ENCODE measurements around the gene TCF15.
"Not testable (repeated sequence)": the region's sequence is repeated elsewhere in the genome, so short reads cannot be mapped to it uniquely, and the experiment has no call there.

TCF15 gene

DNA sequence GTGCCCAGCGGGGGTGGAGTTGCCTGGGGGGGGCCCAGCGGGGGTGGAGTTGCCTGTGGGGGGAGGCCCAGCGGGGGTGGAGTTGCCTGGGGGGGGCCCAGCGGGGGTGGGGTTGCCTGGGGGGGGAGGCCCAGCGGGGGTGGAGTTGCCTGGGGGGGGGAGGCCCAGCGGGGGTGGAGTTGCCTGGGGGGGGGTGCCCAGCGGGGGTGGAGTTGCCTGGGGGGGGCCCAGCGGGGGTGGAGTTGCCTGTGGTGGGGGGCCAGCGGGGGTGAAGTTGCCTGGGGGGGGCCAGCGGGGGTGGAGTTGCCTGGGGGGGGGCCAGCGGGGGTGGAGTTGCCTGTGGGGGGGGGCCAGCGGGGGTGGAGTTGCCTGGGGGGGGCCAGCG lies 31.9 kb upstream of the TCF15 start:
- not testable (repeated sequence) for DNase-seq

DNA sequence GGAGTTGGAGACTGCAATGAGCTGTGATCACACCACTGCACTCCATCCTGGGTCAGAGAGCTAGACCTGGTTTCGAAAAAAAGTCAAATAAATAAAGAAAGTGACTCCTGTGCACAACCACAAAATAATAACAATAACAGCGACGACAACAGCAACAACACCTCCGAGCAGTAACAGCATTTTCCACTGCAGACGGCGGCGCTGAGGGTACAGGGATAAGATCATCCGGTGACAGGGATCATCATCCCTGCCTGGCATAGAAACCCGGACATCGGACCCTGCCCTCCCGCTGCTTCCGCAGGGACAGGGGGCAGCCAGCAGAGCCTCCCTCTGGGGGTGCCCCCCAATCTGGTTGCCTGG lies 31.4 kb upstream of the TCF15 start:
- no peak for DNase-seq

DNA sequence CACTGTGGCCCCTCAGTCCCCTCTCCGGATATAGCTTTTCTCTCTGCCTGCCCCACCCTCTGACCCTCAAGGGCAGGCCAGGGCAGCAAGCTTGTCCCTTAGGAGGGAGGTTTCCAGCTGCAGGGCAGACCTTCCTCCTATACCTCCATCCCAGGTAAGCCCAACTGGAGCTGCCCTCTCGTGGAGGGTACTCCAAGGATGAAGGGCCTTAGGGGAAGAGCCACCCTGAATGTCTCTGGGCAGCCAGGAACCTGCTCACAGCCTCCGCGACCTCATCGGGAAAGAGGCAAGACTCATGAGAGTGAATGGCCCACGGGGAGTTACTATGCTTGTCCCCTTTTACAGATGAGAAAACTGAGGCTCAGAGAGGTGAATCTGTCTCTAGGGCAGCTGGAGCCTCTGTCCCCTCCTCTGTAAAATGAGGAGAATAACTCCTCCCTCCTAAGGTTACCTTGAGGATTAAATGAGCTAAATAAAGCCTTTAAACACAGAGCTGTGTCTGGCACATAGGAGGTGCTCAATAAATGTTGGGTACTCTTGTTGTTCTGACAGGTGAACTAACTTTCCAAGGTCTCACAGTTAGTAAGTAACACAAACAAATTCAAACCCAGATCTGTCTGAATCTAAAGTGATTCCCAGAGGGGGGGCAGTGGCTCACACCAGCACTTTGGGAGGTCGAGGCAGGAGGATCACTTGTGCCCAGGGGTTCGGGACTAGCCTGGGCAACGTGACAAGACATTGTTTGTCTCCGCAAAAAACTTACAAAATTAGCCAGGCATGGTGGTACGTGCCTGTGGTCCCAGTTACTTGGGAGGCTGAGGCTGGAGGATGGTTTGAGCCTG lies 30.8 kb upstream of the TCF15 start:
- no peak for DNase-seq

DNA sequence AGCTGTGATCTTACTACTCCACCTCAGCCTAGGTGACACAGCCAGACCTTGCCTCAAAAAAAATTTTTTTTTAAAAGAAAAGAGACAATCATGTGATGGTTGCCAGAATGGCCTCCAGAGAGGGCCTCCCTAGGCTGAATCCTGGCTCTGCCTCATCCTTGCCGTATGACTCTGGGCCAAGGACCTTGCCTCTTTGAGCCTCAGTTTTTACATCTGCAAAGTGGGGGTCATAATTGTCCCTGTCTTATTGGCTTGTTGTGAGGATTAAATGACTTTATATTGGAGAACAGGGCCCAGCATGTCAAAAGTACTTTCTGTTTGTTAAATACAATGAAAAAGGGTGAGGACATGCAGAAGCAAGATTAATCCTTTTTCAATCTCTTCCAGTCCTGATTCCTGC lies 28.5 kb upstream of the TCF15 start:
- DNase-seq, result no peak

DNA sequence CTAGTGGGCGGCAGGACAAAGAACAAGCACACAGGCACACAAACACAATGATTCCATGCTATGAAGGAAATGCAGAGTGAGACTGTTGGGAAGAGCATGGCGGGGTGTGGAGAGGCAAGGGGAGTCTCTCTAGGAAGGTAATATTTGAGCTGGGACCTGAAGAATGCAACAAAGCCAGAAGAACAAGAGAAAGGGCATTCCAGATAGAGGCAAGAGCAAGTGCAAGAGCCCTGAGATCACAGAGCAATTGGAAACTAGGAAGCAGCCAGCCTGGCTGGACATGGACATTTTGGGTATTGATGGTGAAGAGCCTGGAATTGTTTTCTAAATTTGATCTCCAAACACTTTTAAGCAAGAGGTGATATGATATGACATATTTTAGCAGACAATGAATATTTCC lies 27.4 kb upstream of the TCF15 start:
- no peak for DNase-seq

DNA sequence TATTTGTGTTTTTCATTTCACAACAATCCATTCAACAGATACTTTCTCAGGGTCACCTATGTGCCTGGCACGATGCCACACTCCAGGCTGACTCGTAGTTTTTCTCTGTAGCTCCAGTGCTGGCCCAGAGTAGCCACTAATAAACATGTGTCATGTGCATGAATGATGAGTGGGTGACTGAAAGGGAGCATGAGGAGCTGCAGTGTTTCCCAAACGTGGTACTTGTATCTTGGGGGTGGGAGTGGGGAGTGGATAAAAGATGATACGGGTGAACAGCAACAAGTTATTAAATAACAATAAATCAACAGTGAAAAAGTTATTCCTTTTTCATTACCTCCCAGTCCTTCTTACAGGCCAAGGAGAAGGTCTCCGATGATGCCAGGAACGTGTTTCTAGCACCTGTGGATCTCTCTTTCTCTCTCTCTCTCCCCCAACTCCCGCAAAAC lies 25.8 kb upstream of the TCF15 start:
- no peak for DNase-seq

DNA sequence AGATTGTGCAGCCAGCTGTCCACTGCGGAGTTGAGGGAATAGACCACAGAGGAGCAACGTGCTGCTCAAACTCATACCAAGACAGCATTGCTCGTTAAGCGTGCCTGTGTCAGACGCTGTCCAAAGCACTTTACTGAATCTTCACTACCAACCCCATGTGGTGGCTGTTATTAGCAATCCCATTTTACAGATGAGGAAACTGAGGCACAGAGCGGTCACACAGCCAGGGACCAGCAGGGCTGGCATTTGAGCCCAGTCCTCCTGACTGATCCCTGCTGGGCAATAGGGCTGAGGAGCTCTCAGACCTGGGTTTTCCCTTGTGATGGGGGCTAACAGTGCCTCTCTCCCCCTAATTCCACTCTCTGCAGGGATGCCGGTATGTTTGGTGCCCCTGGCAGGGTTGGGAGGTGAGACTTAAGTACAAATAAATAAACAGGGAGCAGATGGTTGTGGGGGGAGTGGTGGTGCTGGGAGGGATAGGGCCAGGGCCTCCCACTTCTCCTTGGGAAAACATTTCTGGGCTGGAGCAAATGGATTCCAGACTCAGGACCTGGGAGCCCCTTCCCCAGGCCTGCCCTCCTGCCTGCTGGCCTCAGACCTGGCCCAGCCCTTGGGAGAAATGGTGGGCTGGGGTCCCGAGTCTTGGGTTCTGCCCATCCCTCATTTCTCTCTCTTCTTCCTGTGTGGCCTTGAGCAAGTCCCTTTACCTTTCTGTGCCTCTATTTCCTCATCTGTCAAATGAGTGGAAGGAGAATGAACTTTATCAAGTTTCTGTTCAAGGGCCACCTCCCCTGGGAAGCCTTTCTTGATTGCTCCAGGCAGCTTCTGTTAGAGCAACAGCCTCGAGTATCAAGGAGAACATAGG lies 25.2 kb upstream of the TCF15 start:
- no peak for DNase-seq

DNA sequence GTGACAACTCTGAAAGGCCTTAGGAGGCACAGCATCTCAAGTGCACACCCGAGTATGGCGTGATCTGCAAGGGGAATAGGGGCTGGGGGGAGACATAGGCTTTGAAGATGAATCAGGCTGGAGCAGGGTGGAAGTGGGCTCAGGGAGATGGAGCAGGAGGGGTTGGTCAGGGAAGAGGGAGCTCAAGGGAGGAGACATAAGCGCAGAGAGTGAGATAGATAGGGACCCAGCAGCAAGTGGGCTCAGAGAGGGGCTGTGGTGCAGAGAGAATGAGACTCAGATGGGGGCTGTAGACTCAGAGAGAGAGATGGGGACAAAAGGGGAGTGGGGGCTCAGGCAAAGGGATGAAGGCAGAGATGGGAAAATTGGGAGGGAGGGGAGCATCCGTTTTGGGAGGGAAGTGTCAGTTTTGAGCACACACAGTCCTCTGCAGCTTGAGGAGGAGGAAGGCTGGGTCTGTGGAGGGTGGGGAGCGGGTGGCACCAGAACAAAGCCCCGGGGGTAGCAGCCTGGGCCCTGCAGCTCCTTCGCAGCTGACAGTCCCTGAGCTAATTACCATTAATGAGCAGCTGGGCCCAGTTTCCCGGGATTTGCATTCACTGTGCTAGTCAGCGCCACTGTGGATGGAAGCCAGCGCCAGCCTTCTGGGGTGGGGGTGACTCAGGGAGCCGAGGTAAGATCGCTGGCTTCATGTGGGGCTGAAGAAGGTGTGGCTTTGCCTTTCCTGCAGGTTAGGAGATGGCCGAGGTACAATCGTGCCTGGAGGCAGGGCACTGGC lies 24.2 kb upstream of the TCF15 start:
- DNase-seq, result no peak

DNA sequence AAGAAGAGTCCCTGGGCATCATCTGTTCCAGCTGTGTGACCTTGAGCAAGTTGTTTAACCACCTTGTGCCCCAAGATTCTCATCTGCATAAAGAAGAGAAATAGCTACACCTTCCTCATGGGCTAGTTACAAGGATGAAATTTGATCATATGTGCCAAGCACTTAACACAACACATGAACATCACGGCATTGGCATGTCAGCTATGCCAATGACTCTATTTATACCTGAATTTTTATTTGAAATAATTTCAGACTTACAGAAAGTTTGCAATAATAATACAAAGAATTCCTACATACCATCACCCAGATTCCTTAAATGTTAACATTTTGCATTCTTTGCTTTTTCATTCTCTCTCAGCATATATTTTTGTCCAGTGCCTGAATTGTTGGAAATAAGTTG lies 21.0 kb upstream of the TCF15 start:
- DNase-seq, result no peak

DNA sequence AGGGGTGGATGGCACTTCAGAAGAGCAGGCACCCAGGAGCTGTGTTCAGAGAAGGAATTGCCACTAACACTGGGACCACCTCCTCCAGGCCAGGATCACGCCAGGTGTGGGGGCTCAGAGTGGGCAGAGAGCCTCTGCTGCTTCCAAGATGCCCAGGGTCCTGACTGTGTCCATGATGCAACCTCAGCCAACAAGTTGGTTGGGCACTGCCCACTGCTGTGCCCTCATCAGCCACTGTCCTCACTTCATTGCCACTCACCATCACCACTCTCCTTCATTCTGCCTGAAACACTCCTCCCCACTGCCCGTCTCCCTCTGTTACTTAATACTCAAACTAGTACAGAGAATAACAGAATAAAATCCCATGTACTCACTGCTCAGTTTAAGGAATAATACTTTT lies 16.5 kb upstream of the TCF15 start:
- DNase-seq, result no peak

DNA sequence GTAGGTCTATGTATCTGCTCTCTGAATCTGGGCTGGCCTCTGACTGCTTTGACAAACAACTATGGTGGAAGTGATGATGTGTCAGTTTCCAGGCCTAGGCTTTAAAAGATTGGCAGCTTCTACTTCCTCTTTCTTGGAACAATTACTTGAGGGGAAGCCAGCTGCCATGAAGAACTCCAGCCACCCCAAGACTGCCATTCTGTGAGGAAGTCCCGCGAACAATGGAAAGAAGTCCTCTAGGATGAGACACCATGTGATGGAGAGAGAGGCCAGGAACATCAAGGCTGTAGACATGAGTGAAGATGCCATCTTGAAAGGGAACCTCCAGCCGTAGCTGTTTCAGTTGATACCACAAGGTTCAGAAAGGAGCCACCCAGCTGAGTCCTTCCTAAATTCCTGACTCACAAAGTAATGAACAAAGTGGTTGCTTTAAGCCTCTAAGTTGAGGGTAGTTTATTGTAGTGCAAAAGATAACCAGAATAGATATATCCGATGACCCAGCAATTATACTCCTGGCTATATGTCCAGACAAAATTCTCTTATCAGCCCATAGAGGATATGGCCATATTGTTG lies 15.3 kb upstream of the TCF15 start:
- DNase-seq, result no peak

DNA sequence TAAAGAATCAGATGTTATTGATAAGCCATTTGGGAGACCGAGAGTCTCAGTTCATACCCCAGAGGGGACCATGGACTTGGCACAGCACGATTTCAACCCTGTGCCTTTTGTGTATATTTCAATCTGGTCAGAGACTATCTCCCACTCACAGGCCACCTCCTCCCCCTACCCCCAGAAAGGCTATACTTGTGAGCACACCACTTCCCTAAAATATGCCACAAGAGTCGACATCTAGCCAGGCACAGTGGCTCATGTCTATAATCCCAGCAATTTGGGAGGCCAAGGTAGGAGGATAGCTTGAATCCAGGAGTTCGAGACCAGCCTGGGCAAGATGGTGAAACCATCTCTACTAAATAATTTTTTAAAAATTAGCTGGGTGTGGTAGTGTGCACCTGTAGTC lies 13.6 kb upstream of the TCF15 start:
- no peak for DNase-seq

DNA sequence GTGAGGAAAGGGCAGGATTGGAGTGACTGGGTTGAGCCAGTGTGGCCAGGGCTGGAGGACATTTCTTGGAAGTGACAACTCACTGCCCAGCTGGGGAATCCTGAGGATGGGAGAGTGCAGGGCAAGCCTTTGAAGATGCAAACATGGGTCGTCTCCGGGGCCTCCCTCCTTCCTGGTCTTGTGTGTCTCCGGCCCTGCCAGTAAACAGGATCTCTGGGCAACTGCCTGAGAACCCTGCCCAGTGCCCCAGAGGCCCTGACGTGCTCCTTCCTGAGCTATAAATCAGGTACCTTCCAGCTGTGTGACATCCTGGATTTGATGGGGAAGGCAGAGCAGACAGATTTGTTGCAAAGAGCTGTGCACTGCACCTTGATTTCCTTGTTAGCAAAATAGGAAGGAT lies 12.9 kb upstream of the TCF15 start:
- DNase-seq, result no peak

DNA sequence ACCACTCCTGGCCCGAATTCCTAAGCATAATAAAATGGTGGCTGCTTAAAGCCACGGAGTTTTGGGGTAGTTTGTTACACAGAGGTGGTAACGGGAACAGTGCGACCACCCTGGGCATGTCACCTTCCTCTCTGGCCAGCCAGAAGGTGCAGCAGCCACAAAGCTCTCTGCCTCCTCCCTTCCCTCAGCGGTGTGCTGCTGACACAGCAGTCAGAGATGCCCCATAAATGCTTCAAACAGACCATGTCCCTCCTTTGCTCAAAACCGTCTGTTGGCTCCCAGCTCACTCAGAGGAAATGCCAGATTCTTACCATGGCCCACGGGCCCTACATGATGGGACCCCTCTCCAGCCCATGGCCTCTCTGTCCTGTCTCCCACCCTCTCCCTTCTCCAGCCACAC lies 12.1 kb upstream of the TCF15 start:
- DNase-seq, result no peak

DNA sequence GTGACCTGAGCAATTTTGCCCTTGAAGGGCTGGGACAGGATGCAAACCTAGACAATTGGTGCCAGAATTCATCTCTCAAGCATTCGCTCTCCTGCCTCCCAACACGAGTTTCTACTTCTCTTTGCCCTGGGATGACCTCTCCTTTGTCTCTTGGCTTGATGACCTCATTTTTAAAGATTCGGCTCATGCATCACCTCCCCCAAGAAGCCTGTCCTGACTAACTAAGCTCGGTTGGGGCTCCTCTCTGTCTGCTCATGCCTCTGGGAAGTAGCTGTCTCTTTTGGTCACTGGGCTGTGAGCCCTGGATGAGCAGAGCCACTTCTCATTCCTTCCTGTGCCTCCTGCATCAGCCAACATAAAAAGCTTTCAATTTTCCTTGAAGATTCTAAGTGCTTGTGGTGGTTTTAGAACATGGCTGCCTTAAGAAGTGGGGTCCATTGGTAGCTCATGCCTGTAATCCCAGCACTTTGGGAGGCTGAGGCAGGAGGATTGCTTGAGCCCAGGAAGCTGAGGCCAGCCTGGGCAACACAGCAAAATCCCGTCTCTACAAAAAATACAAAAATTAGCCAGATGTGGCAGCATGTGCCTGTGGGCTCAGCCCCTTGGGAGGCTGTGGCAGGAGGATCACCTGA lies 11.1 kb upstream of the TCF15 start:
- no peak for DNase-seq

DNA sequence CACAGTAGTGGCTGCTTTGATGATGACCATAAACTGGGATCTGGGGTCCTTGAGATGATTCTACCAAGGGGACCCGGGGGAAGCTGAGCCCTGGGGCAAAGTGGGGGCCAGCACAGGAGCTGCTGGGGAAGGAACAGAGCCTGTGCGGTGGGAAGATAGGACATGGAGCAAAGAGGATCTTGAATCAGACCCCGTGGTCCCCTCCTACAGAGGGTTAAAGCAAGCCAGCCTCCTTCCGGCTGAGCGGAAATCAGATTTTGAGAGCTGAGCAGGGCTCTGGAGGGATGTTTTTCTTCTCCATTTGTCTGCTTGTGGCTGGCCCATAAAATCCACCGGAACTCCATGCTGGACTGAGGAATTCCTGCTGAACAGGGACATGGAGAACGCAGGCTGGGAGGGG lies 10.1 kb upstream of the TCF15 start:
- no peak for DNase-seq

DNA sequence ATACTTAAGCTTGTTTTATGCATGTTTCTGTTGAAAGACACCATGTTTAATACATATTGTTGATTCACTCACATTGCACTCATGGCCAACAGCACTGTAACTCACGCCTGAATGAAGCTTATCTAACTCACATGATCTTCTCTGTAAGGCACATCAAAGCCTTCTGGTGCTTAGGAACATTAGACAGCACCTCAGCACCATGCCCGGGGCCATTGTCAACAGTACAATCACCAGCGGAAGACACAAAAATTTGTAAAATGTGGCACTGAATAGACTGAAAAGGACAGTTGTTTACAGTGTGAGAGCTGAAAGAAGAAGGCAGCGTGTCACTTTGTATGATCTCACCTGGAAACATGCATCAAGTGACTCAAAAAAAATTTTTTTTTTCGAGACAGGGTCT lies 8.9 kb upstream of the TCF15 start:
- DNase-seq, result no peak

DNA sequence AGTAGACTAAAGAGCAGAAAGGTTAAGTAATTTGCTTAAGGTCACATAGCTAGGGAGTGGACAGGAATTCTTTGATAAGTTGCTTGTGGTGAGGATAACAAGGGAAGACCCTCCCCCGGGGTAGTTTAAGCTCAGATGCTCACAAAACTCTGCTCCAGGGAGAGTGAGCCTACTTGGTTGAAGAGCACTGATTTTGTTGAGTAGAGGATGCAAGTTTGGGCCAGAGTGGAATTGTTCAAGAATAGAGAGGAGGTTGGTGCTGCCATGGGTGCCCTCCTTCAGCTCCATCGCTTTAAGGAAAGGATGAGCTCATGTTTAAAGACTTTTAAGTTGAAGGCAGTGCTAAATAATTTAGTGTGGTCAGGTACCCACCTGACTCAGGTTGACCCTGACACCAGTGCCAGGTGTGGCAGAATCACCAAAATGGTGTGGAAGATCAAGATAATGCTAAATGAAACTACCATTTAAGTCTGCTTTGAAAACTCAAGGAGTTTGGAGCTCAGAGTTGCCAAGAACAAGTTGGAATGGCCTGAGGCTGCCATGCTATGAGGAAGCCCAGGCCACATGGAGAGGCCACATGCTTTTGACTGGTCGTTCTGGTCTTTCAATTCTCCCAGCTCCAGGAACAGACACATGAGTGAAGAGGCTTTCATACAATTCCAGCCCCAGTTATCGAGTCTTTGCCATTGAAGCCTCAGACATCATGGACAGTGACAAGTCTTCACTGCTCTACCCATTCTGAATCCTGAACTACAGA lies 8.0 kb upstream of the TCF15 start:
- no peak for DNase-seq

DNA sequence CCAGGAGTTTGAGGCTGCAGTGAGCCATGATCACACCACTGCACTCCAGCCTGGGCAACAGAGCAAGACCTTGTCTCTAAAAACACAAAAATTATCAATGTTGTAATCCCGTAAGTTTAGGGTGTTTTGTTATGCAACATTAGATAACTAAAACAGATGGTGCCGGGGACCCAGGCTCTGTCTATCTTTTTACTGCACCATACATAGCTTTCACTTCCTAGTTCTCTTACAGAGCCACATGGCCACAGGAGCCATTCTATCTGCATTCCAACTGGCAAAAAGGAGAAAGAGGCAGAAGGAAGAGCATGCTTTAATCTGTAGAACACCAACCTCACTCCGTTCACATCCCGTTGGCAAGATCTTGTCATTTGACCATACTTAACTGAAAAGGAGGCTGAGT lies 5.4 kb upstream of the TCF15 start:
- no peak for DNase-seq

DNA sequence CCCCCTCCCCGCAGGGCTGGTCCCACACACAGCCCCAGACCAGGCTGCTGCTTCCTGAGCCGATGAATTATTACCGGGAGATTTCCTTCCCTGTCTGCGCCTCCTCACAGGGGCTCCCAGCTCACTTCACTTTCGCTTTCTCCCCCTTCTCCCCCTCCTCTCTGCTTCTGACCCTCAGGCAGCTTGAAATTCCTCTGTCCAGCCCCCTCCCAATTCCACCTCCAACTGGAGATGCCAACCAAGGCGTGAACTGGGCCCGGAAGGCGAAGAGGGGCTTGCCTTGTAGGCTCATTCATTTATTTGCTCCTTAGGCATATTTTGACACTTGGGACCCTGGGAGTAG lies 1.7 kb upstream of the TCF15 start:
- no peak for DNase-seq

DNA sequence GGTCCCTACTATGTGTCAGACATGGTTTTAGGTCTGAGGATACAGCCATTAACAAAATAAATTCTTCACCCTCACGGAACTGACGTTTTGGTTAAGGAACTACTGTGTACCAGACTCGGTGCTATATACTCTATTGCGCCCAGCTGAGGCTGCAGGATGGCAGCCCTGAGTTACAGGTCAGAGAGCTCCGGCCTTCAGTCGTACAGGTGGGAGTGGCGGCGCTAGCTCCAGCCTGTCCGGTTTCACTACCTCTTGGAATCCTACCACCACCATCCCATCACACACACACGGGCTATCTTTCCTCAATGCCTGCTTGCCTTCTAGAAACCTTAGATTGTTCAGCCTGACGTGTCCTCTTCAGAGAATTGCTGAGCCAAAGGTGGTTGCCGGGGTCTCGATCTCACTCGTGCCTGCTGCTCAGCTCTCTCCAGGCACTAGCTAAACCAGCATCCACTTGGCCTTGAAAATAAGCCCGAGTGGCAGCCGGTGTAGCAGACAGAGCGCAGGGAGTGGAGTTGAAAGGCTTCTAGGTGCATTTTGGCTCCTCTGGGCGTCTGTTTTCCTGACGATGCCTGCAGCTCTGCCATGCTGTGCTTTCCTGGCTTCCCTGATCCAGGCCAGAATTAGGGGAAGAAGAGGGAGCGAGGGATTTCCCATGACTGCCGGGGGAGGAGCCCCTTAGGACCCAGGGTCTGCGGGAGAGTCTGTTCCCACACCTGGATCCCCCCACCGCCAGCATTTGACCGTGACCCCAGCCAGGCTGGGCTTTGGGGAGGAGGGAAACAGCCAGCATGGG lies 1.1 kb upstream of the TCF15 start:
- DNase-seq, result no peak

Measured in activated CD4-positive, alpha-beta T cell treated with anti-CD3 and anti-CD28 coated beads for 4 hours (primary cell).